ENCODE results near the gene GRIN3B. TPM values are rescaled to one million over a fixed set of nuclear protein-coding genes. Genes with fewer than 3 reads are reported as not detected.

GRIN3B gene
- total and polyA plus RNA-seq, 9 of the 15 experiments (the other 6 are each of a cell fraction or from before 2014, with no cell fraction given) = 0.06 to 0.95 (median 0.19) TPM; not detected in 6

DNA sequence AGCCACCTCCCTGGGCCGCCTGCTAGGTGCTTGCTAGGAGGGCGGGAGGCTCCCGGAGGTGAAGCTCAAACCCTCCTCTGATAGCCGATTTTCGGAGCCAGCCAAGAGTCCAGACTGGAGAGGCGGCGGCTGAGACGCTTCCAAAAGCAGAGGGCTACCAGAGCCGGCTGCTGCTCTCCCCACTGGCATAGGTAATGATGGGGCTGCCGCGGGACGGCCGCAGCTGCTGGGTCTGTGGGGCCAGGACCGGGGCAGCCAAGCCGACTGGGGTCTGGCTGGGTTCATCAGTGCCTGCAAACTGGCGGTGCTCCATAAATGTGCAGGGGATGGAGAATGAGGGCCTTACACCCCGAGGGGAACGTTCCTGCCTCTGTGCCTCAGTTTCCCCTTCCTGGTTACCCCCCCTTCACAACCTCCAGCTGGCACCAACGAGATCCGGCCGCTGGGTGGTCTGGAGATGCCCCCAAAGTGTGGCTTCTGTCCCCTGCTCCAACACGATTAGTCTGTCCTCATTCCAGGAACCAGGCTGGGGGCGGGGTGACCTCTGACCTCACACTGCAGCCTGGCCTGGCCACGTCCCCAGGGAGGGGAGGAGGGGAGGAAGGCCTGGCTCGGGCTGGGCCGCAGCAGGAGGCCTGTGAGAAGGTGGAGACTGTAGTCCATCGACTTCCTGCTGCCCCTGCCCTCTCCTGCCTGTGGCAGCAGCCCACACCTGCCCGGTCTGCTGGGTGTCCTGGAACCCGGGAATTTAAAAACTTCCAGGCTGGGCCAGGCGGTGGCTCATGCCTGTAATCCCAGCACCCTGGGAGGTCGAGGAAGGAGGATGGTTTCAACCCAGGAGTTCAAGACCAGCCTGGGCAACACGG is 19.9 kb upstream of the GRIN3B start (continued):
- TF ChIP-seq, protein P1, sequence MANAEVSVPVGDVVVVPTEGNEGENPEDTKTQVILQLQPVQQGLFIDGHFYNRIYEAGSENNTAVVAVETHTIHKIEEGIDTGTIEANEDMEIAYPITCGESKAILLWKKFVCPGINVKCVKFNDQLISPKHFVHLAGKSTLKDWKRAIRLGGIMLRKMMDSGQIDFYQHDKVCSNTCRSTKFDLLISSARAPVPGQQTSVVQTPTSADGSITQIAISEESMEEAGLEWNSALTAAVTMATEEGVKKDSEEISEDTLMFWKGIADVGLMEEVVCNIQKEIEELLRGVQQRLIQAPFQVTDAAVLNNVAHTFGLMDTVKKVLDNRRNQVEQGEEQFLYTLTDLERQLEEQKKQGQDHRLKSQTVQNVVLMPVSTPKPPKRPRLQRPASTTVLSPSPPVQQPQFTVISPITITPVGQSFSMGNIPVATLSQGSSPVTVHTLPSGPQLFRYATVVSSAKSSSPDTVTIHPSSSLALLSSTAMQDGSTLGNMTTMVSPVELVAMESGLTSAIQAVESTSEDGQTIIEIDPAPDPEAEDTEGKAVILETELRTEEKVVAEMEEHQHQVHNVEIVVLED (CRISPR knock-in tag; IDR thresholded peaks at IDR 0.05) = peak; percentile 50; the same call in 1 of the 2 replicates
- TF ChIP-seq, protein P2, sequence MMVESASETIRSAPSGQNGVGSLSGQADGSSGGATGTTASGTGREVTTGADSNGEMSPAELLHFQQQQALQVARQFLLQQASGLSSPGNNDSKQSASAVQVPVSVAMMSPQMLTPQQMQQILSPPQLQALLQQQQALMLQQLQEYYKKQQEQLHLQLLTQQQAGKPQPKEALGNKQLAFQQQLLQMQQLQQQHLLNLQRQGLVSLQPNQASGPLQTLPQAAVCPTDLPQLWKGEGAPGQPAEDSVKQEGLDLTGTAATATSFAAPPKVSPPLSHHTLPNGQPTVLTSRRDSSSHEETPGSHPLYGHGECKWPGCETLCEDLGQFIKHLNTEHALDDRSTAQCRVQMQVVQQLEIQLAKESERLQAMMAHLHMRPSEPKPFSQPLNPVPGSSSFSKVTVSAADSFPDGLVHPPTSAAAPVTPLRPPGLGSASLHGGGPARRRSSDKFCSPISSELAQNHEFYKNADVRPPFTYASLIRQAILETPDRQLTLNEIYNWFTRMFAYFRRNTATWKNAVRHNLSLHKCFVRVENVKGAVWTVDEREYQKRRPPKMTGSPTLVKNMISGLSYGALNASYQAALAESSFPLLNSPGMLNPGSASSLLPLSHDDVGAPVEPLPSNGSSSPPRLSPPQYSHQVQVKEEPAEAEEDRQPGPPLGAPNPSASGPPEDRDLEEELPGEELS (CRISPR knock-in tag; IDR thresholded peaks at IDR 0.05; ENCODE audit: borderline replicate concordance) = no peak
- TF ChIP-seq ZNF445 (CRISPR knock-in tag; IDR thresholded peaks at IDR 0.05; ENCODE audit: low read depth) (no peak), U2AF2 (optimal IDR thresholded peaks at IDR 0.05; ENCODE audit: low read depth, low read length) (no peak), CAMTA2 (CRISPR knock-in tag; conservative IDR thresholded peaks at IDR 0.05) (no peak), YBX1 (IDR thresholded peaks at IDR 0.05) (no peak), ZNF212 (CRISPR knock-in tag; IDR thresholded peaks at IDR 0.05) (no peak), PCBP1 (IDR thresholded peaks at IDR 0.05; ENCODE audit: low read depth, low read length, poor library complexity, severe bottlenecking) (no peak), ETS2 (tag; IDR thresholded peaks at IDR 0.05; ENCODE audit: borderline replicate concordance, poor library complexity, severe bottlenecking) (no peak)
- TF ChIP-seq, protein P3, sequence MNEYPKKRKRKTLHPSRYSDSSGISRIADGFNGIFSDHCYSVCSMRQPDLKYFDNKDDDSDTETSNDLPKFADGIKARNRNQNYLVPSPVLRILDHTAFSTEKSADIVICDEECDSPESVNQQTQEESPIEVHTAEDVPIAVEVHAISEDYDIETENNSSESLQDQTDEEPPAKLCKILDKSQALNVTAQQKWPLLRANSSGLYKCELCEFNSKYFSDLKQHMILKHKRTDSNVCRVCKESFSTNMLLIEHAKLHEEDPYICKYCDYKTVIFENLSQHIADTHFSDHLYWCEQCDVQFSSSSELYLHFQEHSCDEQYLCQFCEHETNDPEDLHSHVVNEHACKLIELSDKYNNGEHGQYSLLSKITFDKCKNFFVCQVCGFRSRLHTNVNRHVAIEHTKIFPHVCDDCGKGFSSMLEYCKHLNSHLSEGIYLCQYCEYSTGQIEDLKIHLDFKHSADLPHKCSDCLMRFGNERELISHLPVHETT (CRISPR knock-in tag; conservative IDR thresholded peaks at IDR 0.05 in 1 of 2, IDR thresholded peaks at IDR 0.05 in 1 of 2) = no peak; a peak in 1 of 4 replicates
- TF ChIP-seq, protein P4, sequence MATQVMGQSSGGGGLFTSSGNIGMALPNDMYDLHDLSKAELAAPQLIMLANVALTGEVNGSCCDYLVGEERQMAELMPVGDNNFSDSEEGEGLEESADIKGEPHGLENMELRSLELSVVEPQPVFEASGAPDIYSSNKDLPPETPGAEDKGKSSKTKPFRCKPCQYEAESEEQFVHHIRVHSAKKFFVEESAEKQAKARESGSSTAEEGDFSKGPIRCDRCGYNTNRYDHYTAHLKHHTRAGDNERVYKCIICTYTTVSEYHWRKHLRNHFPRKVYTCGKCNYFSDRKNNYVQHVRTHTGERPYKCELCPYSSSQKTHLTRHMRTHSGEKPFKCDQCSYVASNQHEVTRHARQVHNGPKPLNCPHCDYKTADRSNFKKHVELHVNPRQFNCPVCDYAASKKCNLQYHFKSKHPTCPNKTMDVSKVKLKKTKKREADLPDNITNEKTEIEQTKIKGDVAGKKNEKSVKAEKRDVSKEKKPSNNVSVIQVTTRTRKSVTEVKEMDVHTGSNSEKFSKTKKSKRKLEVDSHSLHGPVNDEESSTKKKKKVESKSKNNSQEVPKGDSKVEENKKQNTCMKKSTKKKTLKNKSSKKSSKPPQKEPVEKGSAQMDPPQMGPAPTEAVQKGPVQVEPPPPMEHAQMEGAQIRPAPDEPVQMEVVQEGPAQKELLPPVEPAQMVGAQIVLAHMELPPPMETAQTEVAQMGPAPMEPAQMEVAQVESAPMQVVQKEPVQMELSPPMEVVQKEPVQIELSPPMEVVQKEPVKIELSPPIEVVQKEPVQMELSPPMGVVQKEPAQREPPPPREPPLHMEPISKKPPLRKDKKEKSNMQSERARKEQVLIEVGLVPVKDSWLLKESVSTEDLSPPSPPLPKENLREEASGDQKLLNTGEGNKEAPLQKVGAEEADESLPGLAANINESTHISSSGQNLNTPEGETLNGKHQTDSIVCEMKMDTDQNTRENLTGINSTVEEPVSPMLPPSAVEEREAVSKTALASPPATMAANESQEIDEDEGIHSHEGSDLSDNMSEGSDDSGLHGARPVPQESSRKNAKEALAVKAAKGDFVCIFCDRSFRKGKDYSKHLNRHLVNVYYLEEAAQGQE (IDR thresholded peaks at IDR 0.05; ENCODE audit: borderline replicate concordance) = 0 out of 2 replicates have a peak, but pooled peaks have one; percentile 10
- TF ChIP-seq, protein P4 (CRISPR knock-in tag; IDR thresholded peaks at IDR 0.05; ENCODE audit: low read depth) = peak; percentile 53; the same call in 1 of the 2 replicates

Data from K562 (cell line).